ENCODE measurements around the gene ZBTB46.

Gene ZBTB46

GRCh38 chr20:63701329-63702035 is 129.6 kb downstream of the ZBTB46 start:
- DNase-seq (ENCODE audit: low read depth), result no peak
- no peak overlapping the region for H3K4me3 ChIP-seq (ENCODE audit: low read depth, low read length)
- no peak for TF ChIP-seq CTCF (IDR thresholded peaks at IDR 0.05; ENCODE audit: control insufficient read depth, extremely low read depth, insufficient read depth)

GRCh38 chr20:63701051-63701328 is 130.1 kb downstream of the ZBTB46 start:
- no peak overlapping the region for H3K4me3 ChIP-seq (ENCODE audit: low read depth, low read length)
- TF ChIP-seq CTCF (IDR thresholded peaks at IDR 0.05; ENCODE audit: control insufficient read depth, extremely low read depth, insufficient read depth), result no peak
- no peak for DNase-seq (ENCODE audit: low read depth)

GRCh38 chr20:63700199-63701050 is 130.6 kb downstream of the ZBTB46 start:
- H3K4me3 ChIP-seq (ENCODE audit: low read depth, low read length), result no peak overlapping the region
- no peak for TF ChIP-seq CTCF (IDR thresholded peaks at IDR 0.05; ENCODE audit: control insufficient read depth, extremely low read depth, insufficient read depth)
- DNase-seq (ENCODE audit: low read depth), result no peak

GRCh38 chr20:63699466-63700198 is 131.4 kb downstream of the ZBTB46 start:
- no peak for DNase-seq (ENCODE audit: low read depth)
- H3K4me3 ChIP-seq (ENCODE audit: low read depth, low read length), result no peak overlapping the region
- no peak for TF ChIP-seq CTCF (IDR thresholded peaks at IDR 0.05; ENCODE audit: control insufficient read depth, extremely low read depth, insufficient read depth)

- H3K4me3 ChIP-seq (ENCODE audit: low read depth, low read length), result no peak overlapping the region
- DNase-seq (ENCODE audit: low read depth), result no peak
- TF ChIP-seq CTCF (IDR thresholded peaks at IDR 0.05; ENCODE audit: control insufficient read depth, extremely low read depth, insufficient read depth), result no peak
Observed at GRCh38 chr20:63698739-63699465, 132.2 kb downstream of the ZBTB46 start.

GRCh38 chr20:63697868-63698545 is 133.1 kb downstream of the ZBTB46 start:
- DNase-seq (ENCODE audit: low read depth), result no peak
- H3K4me3 ChIP-seq (ENCODE audit: low read depth, low read length), result no peak overlapping the region
- TF ChIP-seq CTCF (IDR thresholded peaks at IDR 0.05; ENCODE audit: control insufficient read depth, extremely low read depth, insufficient read depth), result no peak
